Natural killer cell (primary cell): ENCODE measurements around the gene ODAD2. TPM values are rescaled to one million over a fixed set of nuclear protein-coding genes. Genes with fewer than 3 reads are reported as not detected.

ENCODE experiments used
- ATAC-seq, 3 donors: fragments of 150-1000 bp in 2 of 3; fragments of 200-7000 bp in 1 of 3; cut with Tn5 transposase; 1 replicate in 1 of 3; 2 replicates in 2 of 3; pipeline ENCODE4 v1.10.0; 2021; ENCODE audit warnings: mild to moderate bottlenecking in 2 of 3, moderate library complexity in 2 of 3
- DNase-seq, 2 donors: peaks; one replicate each; pipeline versions ENCODE4 v3.0.0 to v3.0.0-alpha.2; 2013 to 2021; ENCODE audit warnings: mixed read lengths in 1 of 2
- H3K27ac ChIP-seq: one replicate; pipeline ENCODE4 v1.5.1; 2013; ENCODE audit warnings: mild to moderate bottlenecking, low read length
- H3K27me3 ChIP-seq: one replicate; pipeline ENCODE4 v1.6.1; 2013; ENCODE audit warnings: low read length; ENCODE audit not compliant: control insufficient read depth, insufficient read depth
- H3K36me3 ChIP-seq: one replicate; pipeline ENCODE4 v1.6.1; 2013; ENCODE audit warnings: low read length; ENCODE audit not compliant: control insufficient read depth, insufficient read depth
- H3K4me1 ChIP-seq: one replicate; pipeline ENCODE4 v1.6.1; 2013; ENCODE audit warnings: low read length; ENCODE audit not compliant: control insufficient read depth, insufficient read depth
- H3K4me3 ChIP-seq: one replicate; pipeline ENCODE4 v1.5.1; 2013; ENCODE audit warnings: low read length
- H3K9me3 ChIP-seq: one replicate; pipeline ENCODE4 v1.6.1; 2013; ENCODE audit warnings: low read length; ENCODE audit not compliant: control insufficient read depth, insufficient read depth
- H3K27ac Mint-ChIP-seq, 2 donors: one replicate each; pipeline ENCODE4 v1.8.0; 2022; ENCODE audit warnings: mild to moderate bottlenecking in 2 of 2, mixed read lengths in 2 of 2, moderate library complexity in 1 of 2
- H3K27me3 Mint-ChIP-seq, 2 donors: one replicate each; pipeline ENCODE4 v1.8.0; 2022; ENCODE audit warnings: low read depth in 2 of 2, mixed read lengths in 2 of 2
- H3K36me3 Mint-ChIP-seq: one replicate; pipeline ENCODE4 v1.8.0; 2022; ENCODE audit warnings: mixed read lengths
- H3K4me1 Mint-ChIP-seq, 2 donors: one replicate each; pipeline ENCODE4 v1.8.0; 2022; ENCODE audit warnings: mixed read lengths in 2 of 2
- H3K4me3 Mint-ChIP-seq: one replicate; pipeline ENCODE4 v1.8.0; 2022; ENCODE audit warnings: mild to moderate bottlenecking, moderate library complexity, mixed read lengths
- H3K9me3 Mint-ChIP-seq, 2 donors: one replicate each; pipeline ENCODE4 v1.8.0; 2022; ENCODE audit warnings: mixed read lengths in 2 of 2
- WGBS: methylation state at CpG from one replicate; pipeline ENCODE4 v1.1.7; 2013; ENCODE audit warnings: missing lambda C conversion rate; ENCODE audit not compliant: insufficient coverage; 5-methylcytosine and 5-hydroxymethylcytosine counted together
- intact Hi-C: fragments of 100-400 bp; cut with micrococcal nuclease; formaldehyde crosslinking; loops from one replicate; pipeline ENCODE4 v1.14.2; 2022
- total RNA-seq, 4 donors: library from RNA; stranded (reverse); fragments of 120-200 nt in 1 of 4; gene quantifications; one replicate each; pipeline versions ENCODE4 v1.2.3 to v1.2.4, GENCODE V29; 2013 to 2022
- TF ChIP-seq, protein P1 (sequence below): fragments of 200-600 bp; IDR thresholded peaks from one replicate; pipeline ENCODE4 v1.8.0; 2022; ENCODE audit warnings: antibody characterized with exemption

The ODAD2 gene
- total RNA-seq, 3 donors from 2014 or later (not counting 1 experiment from before 2014, with no cell fraction given) = not detected

DNA sequence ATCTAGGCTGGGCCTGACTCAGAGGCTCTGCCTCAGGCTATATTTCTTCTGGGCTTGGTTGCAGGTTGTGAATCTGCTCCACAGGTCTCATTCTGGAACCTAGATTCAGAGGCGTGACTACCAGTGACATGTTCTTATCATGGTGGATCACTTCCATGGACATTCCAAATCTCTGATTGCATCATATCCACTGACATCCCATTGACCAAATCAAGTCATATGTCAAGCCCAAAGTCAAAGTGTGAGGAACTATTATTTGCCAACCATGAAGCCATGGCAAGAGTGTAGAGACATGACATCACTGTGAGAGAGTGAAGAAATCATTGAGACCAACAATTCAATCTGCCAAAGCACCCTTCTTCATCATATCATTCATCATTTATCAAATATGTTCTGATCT lies 11.9 kb upstream of the ODAD2 start:
- no peaks in the 10 kb centered on the region for H3K4me1 Mint-ChIP-seq
- H3K9me3 Mint-ChIP-seq = peaks cover 0 to 3% of the 10 kb centered on the region in 2 donors
- Histone ChIP-seq H3K36me3 (no peaks in the 10 kb centered on the region), H3K4me1 (no peaks in the 10 kb centered on the region), H3K27me3 (peaks cover 3% of the 10 kb centered on the region), H3K27ac (no peak overlapping the region), H3K9me3 (no peaks in the 10 kb centered on the region), H3K4me3 (no peak overlapping the region)
- ATAC-seq (no peak), DNase-seq (no peak)
- no peak overlapping the region for H3K27ac Mint-ChIP-seq
- WGBS = 95% methylated on average over 1 of the region's 1 CpG
- H3K27me3 Mint-ChIP-seq = peaks cover 19 to 59% of the 10 kb centered on the region in 2 donors
- TF ChIP-seq, protein P1, sequence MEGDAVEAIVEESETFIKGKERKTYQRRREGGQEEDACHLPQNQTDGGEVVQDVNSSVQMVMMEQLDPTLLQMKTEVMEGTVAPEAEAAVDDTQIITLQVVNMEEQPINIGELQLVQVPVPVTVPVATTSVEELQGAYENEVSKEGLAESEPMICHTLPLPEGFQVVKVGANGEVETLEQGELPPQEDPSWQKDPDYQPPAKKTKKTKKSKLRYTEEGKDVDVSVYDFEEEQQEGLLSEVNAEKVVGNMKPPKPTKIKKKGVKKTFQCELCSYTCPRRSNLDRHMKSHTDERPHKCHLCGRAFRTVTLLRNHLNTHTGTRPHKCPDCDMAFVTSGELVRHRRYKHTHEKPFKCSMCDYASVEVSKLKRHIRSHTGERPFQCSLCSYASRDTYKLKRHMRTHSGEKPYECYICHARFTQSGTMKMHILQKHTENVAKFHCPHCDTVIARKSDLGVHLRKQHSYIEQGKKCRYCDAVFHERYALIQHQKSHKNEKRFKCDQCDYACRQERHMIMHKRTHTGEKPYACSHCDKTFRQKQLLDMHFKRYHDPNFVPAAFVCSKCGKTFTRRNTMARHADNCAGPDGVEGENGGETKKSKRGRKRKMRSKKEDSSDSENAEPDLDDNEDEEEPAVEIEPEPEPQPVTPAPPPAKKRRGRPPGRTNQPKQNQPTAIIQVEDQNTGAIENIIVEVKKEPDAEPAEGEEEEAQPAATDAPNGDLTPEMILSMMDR = no peak
- H3K36me3 Mint-ChIP-seq = no peaks in the 10 kb centered on the region
- intact Hi-C loops = no loop called here
- H3K4me3 Mint-ChIP-seq = no peak overlapping the region

DNA sequence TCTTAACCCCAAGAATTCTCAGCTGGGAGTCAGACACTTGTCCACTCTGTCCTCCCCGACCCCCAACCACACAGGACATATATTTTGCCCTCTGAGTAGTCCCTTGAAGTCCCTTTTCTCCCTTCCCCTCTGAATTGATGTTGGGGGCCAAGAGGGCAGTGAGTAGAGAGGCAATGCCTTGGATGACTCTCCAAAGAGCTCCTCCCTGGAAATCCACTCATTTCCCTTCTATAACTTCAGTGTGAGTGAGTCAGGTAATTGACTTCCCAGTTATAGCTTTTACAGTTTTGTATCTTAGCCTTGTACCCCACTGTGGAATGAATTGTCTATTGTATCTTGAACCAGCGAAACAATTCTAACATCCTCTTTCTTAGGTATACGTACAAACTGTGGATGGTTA lies 9.2 kb upstream of the ODAD2 start:
- intact Hi-C loops = no loop called here
- Histone ChIP-seq H3K27me3 (peaks cover 3% of the 10 kb centered on the region), H3K36me3 (no peaks in the 10 kb centered on the region), H3K4me1 (no peaks in the 10 kb centered on the region), H3K27ac (no peak overlapping the region), H3K9me3 (no peaks in the 10 kb centered on the region), H3K4me3 (no peak overlapping the region)
- no peak for DNase-seq
- Mint-ChIP-seq H3K27me3 (peaks cover 22 to 49% of the 10 kb centered on the region in 2 donors), H3K36me3 (no peaks in the 10 kb centered on the region), H3K4me3 (no peak overlapping the region), H3K27ac (no peak overlapping the region), H3K9me3 (no peaks in the 10 kb centered on the region), H3K4me1 (no peaks in the 10 kb centered on the region)
- WGBS = 85% methylated on average over 2 of the region's 3 CpGs
- TF ChIP-seq, protein P1 = no peak
- no peak for ATAC-seq

DNA sequence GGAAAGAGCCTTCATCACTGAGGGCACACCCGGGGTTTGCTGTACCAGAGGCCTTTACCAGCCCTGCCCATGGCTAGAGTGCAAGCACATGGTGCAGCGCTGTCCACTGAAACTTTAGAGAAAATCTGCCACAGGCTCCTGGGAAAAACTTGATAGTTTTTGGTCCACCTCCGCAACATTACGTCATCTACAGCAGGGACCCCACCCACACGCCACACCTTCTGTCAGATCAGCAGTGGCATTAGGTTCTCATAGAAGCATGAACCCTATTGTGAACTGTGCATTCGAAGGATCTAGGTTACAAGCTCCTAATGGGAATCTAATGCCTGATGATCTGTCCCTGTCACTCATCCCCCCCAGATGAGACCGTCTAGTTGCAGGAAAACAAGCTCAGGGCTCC lies 2.5 kb upstream of the ODAD2 start:
- H3K27ac Mint-ChIP-seq = no peak overlapping the region
- no peaks in the 10 kb centered on the region for H3K36me3 Mint-ChIP-seq
- 97% methylated on average over 6 of the region's 7 CpGs for WGBS
- intact Hi-C loops = no loop called here
- no peak overlapping the region for H3K4me3 Mint-ChIP-seq
- DNase-seq (no peak), ATAC-seq (no peak)
- H3K4me1 ChIP-seq = peaks cover 11% of the 10 kb centered on the region
- no peak overlapping the region for H3K4me3 ChIP-seq
- peaks cover 37 to 52% of the 10 kb centered on the region in 2 donors for H3K27me3 Mint-ChIP-seq
- H3K27ac ChIP-seq = no peak overlapping the region
- no peaks in the 10 kb centered on the region for H3K36me3 ChIP-seq
- TF ChIP-seq, protein P1 = no peak
- H3K9me3 ChIP-seq = no peaks in the 10 kb centered on the region
- H3K9me3 Mint-ChIP-seq = no peaks in the 10 kb centered on the region
- H3K27me3 ChIP-seq = peaks cover 21% of the 10 kb centered on the region
- peaks cover 12 to 17% of the 10 kb centered on the region in 2 donors for H3K4me1 Mint-ChIP-seq
